GM18861 (cell line): ENCODE measurements around the gene BAIAP3.

Experiments
- ATAC-seq: cut with Tn5 transposase; IDR thresholded peaks from one replicate; pipeline ENCODE4 v1.9.1; 2021; ENCODE audit not compliant: unreplicated experiment

The BAIAP3 gene

DNA sequence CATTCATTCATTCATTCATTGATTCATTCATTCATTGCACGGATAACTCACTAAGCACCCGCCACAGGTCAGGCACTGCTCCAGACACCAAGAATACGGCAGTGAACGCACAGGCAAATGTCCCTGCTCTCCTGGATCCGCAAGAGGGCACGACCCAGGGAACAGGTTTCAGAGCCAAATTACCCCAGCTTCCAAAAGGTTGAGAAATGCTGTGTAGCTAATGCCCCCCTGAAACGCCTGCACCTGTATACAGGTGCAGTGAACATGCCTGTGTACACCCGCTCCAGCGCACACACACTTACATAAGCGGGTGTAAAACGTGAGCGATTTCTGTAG, 33.6 kb upstream of the BAIAP3 start:
- no peak for ATAC-seq

DNA sequence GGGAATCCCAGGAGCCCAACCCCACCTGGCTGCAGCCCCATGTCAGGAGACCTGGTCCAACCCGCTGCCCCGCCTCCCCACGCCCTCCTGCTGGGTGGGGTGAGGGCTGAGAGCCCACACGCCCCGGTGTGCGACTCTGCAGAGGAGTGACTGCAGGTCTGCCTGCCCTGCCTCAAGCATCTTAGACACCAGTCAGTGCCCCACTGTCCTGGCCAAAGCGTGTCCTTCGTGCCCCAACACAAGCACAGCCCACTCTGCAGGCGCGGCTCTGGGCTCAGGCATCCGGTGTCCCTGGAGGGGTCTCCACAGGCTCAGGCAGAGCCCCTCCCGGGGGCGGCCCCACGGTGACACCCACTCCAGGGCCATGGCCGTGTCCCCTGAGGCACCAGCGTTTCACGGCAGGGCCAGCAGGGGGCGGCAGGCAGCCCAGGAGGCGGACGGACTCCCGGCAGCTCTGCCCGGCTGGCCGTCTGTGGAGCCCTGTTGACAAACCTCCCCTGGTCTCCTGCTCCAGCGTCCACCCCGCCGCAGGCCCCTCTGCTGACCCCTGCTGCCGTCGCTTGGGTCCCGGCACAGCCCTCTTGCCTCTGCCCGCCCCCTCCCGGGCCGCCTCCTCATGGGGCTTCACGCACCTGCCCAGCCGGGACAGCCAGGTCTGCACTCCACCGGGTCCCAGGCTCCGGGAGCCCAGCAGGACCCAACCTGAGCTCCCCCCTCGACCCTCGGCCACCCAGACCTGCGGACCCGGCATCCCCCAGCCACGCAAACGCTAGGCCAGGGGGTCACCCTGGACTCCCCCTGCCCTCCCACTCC, 32.6 kb upstream of the BAIAP3 start:
- no peak for ATAC-seq

DNA sequence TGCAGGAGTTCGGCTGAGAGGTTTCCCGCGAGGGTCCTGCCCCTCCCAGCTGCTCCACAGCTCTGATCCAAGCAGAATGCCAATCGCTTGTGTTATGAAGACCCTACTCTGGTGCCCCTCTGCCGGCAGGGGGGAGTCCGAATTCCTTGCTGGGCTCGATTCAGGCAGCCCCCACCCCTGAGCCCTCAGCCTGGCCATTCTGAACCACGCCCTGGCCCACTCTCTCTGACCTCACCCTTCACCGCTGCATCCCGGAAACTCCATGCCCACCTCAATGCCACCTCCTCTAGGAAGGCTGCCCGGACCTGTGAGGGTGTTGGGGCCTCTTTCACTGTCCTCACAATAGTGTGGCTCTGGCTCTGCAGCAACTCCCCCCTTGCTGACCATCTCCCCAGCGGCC, 31.9 kb upstream of the BAIAP3 start:
- no peak for ATAC-seq

DNA sequence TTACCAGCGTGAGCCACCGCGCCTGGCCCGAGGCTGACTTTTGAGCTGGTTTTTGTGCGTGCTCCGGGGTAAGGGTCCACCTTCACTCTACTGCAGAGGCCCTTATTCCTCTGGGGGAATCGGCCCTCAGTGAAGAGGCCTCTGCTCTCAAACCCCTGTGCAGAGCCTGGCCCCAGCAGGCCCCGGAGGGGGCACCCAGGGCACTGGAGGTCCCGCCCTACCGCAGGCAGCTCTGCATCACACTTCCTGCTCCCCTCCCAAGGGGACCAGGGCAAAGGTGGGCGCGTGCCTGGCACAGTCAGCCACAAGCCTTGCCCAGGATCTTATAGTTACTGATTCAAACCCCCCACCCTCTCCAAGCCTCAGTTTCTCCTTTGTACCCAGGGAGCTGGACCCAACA, 27.6 kb upstream of the BAIAP3 start:
- no peak for ATAC-seq

DNA sequence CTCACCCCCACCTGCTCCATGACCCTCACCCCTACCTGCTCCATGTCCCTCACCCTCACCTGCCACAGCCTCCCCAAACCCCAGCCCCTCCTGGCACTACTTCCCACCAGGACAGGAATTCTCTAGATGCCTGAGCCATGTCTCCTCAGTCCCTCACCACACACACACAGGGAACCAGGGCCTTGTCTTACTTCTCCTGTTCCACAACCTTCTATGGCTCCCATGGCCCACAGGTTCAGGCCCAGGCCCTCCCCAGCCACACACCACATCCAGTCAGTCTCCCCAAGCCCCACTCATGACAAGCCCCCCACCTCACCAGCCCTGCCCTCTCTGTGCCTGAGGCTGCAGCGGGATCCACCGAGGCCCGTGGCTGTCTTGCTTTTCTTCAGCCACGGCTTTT, 27.1 kb upstream of the BAIAP3 start:
- ATAC-seq = no peak

DNA sequence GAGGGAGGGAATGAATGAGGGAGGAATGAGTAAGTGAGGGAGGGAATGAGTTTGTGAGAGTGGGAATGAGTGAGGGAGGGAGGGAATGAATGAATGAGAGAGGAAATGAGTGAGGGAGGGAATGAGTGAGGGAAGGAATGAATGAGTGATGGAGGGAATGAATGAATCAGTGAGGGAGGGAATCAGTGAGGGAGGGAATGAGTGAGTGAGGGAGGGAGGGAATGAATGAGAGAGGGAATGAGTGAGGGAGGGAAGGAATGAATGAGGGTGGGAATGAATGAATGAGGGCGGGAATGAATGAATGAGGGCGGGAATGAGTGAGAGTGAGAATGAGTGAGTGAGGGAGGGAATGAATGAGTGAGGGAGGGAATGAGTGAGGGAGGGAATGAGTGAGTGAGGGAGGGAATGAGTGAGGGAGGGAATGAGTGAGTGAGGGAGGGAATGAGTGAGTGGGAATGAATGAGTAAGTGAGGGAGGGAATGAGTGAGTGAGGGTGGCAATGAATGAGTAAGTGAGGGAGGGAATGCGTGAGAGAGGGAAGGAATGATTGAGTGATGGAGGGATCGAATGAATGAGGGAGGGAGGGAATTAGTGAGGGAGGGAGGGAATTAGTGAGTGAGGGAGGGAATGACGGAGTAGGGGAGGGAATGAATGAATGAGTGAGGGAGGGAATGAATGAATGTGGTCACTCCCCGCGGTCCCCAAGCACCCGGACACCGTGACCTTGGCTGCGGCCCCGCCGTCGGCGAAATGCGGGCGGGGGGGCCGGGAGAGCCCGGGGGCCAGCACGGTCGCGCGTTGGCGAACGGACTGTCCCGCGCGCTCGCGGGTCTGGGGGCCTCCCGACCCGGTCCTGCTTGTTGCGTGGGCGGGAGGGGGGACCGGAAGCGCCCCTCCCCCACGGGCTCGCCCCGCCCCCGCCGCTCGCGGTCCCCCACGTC, 25.1 kb upstream of the BAIAP3 start:
- peak; percentile 13 for ATAC-seq

DNA sequence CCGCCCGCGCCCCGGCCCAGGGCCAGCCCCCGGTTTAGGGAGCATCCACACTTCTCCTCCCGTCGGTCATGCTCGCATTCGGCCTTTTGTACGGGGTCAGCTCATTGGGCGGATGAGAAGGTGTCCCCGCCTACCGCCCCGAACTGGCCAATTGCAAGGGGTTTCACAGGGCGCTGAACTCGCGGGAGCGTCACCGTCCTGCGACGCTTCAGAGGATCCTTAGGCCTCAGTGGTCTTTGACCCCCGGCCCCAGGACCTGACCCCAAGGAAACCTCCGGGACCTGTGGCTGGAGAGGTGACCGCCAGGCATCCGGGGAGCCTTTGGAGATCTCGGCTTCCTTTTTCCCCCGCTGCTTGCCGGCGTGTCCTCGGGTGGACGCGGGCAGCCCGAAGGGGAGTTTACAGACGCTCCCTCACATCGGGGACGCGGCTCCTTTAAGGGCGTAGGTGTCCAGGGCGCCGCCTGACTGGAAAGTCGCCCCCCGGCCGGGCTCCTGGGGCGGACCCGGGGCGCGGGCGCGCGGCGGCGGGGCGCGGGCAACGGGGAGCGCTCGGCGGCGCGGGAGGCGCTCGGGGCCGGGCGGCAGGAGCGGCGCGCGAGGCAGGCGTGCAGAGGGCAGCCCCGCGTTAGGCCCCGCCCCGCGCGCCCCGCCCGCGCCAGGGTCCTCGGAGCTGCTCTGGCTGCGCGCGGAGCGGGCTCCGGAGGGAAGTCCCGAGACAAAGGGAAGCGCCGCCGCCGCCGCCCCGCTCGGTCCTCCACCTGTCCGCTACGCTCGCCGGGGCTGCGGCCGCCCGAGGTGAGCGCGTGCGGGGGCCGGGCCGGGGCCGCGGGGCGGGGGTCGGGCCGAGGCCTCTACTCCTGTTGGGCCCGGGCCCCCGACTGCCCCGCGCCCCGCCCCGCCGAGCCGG, 24.2 kb upstream of the BAIAP3 start, which contains the start of gene UBE2I:
UBE2I (plus strand) TSS at position 660 of the 909 bp plus-strand sequence. CDS start 4,395 bp downstream, outside the sequence.
- peak; percentile 47 for ATAC-seq

DNA sequence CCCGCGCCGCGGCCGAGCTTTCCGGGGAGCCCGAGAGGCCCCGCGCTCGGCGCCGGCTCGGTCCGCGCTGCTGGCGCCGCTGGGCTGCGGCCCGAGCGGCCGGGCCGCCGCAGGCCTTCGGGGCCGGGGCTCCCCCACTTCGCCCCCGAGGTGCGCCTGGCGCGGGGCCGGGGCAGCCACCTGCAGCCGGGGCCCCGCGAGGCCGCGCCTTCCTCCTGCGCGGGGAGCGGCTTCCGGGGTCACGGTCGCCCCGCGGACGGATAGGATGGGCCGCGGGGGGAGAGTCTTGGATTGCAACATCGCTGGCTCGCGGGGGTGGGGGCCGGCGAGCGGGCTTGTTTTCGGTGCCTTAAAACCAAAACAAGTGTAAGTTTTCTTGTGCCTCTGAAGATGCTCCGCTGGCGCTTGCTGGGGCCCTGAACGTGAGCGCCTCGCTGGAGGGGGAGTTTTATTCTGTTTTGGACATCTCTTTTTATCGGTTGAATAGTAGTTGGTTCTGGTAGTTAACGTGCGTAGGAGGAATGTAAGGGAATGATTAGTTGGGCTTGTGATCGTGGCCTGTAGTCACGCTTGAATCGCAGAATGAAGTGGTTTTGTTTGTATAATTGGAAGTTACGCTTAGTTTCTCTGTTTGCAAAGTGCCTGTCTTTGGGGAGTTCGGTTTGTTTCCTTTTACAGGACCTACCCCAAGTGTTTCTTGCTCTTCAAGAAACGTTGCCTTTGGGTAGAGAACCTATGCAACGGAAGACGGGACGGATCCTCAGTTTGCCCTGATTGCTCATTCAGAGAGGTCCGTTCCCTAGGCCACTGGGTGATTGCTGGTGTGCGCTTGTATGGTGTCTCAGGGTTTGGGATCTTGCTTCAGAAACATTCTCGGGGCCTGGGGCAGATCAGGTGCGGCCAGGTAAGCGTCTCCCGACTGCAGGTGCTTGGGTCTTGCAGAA, 23.3 kb upstream of the BAIAP3 start:
- ATAC-seq = peak; percentile 13

DNA sequence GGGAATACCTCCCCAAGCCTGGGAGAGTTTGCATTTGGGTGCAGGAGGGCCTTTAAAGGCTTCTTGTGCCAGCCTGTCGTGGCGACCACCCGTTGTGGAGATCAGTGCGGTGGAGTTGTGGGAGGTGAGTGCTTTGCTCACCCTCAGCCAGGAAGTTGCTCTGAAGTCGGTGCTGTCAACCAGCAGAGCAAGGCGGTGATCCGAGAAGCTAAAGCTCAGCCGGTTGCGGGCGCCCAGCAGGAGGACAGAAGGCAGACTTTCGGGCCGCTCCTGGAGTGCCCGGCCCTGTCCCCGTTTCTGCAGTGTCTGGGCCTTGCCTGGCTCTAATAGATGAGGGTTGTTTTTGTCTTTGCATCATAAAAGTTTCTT, 22.6 kb upstream of the BAIAP3 start:
- ATAC-seq = no peak

DNA sequence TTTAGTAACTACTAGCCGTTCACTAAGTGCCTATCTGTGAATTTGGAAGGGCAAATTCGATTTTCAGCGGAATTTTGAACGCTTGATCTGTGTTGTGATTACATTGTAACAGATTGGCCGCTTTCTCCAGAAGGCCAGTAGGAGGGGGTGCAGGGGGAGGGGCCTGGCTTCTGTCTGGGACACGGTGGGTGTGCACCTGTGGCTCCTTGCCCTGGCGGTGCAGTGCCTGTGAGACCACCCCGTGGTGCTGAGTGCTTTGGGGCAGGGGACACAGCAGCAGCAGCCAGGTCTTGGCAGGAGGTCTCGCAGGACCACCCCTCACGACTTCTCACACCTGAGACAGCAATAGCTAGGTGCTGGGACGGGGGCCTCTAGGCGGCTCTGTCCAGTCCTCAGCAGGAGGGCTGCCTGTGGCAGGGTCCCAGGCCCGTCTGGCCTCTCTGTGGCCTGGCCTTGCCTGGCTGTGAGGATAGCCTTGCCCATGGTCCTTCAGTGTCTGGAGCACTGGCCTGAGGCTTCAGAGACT, 22.2 kb upstream of the BAIAP3 start:
- no peak for ATAC-seq

DNA sequence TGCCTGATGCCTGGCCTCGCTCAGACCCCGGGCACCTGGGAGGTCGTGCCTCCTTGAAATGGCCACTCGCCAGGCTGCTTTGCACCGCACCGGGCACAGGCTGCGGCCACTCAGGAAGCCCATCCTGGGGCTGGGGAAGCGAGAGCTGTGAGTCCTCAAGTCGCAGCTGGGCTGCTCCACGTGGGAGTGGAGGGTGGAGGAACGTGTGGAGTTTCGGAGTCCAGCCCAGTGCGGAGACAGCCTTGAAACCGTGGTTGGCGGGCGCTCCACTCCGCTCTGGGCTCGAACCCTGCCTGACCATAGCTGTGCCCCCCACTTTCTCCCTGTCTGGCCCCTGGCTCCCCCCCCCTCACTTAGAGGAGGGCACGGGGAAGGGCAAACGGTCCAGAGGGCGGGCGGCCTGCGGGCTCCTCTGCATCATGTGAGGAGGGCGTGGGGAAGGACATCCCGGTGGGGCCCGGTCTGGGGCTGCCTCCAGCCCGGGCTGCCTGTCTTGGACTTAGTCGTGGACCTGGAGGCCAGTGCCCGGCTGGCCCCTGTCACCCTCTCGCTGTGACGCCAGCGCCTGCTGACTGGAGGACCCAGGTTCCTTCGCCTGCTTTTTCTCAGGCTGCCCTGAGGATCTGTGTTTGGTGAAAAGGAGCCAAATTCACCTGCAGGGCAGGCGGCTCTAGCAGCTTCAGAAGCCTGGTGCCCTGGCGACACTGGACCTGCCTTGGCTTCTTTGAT, 21.5 kb upstream of the BAIAP3 start:
- no peak for ATAC-seq

DNA sequence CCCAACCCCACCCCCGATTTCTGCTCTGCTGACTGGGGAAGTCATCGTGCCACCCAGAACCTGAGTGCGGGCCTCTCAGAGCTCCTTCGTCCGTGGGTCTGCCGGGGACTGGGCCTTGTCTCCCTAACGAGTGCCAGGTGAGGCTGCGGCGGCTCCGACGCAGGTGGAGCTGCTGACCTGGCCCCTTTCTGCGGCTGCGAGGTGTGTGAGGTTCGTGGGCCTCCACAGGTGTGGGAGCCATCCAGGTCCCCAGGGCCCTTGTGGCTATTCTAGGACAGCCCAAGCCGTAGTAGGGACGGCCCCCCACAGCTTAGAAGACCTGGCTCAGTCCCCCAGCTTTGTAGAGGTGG, 21.0 kb upstream of the BAIAP3 start:
- no peak for ATAC-seq

DNA sequence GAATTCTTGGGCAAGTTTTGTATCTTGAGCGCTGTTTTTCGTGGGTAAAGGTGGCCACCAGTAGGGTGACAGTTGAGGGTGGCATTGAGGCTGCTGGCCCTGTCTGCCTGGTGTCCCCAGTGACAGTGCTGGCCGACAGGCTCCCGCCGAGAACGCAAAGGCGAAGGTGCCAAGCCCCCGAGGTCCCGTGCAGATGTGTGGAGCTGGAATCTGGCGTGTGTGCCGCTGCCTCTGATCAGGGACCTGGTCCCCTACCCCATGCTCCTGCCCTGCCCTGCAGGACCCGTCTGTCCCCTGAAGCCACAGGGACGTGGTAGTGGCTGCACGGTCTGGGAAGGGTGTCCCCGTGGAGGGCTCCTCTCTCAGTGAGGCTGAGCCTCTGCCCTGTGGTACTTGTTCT, 20.5 kb upstream of the BAIAP3 start:
- no peak for ATAC-seq

DNA sequence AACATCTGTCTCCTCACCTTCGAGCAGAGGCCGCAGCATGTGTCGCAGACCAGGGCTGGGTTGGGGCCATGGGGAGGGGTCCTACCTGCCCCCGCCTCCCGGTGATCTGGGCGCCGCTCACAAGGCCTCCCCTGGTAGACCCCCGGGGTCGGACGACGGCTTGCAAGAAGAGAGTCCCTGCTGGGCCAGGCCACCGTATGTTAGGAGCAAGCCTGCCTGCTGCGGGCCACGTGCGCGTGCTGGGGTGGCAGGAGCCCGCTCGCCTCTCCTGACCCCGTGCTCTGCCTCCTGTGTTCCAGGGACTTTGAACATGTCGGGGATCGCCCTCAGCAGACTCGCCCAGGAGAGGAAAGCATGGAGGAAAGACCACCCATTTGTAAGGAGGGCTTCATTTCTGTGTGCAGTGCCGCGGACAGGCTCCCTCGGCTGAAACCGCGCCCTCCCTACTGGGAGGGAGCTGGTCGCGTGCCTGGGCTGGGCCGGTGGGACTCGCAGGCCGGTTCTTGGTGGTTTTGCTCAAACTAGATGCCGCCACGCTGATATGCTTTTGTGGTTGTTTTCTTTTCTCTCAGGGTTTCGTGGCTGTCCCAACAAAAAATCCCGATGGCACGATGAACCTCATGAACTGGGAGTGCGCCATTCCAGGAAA, 19.6 kb upstream of the BAIAP3 start:
- no peak for ATAC-seq

DNA sequence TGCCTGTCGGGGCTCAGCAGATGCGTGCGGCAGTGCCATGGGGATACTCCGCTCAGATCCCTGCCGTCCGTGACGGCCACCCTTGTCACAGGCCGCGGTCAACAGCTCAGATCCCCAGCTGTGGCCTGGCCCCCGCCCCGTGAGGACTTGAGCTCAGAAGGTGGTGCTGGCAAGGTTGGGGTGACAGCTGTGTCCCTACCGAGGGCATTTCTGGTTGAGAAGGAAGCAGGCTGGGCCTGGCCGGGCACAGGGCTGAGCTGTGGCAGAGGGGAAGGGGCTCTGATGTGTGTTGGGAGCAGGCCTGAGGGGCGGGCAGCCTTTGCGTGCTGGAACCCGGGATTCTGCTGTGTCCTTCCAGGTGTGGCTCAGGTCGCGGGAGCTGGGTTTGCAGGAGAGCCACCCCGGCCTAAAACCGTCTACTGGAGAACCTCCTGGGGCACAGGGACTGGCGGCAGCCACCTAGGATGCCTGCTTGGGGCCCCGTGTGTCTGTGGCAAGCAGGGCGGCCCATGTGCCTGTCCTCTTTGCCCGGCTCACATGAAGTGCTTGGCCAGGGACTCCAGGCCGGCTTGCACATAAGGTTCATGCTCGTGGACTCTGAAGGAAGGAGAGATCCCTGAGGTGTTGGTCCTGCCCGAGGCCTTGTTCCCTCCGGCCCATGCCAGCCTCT, 18.9 kb upstream of the BAIAP3 start:
- ATAC-seq = no peak

DNA sequence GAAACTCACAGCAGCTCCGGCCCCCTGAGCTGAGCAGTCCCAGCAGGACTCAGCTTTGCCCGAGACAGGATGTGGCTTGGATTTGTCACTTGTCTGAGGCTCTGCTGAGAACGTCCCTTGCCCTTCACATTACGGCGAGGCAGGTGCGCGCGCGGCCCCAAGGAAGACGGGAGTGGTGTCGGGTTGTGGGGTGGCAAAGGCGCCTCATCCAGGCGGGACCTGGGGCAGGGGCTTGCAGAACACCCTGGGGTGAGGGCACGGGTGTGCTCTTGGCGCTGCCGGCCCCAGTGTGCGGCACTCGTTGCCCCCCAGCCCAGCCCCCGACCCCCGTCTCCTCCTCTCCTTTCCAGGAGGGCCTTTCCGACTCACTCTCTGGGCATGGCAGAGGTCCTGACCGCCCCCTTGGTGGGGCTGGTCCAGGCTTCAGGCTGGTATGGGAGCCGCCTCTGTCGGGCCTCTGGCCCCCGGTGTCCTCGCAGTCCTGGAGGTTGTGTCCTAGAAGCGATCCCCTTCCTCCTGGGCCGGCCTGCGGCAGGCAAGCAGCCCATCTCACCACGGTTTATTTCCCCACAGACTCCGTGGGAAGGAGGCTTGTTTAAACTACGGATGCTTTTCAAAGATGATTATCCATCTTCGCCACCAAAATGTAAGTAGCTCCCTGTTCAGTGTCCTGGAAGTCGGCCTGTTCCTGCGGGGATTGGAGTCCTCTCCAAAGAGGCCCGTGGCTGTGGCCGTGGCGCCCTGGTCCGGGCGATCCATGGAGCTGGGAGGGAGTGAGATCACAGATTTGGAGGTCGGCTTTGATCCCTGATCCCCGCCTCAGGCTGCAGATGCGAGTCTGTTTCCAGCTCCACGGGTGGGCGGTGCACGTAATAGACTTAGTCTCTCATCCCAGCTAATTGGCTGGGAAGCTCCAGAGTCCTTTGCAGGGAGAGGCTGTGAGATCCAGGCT, 18.1 kb upstream of the BAIAP3 start:
- no peak for ATAC-seq

DNA sequence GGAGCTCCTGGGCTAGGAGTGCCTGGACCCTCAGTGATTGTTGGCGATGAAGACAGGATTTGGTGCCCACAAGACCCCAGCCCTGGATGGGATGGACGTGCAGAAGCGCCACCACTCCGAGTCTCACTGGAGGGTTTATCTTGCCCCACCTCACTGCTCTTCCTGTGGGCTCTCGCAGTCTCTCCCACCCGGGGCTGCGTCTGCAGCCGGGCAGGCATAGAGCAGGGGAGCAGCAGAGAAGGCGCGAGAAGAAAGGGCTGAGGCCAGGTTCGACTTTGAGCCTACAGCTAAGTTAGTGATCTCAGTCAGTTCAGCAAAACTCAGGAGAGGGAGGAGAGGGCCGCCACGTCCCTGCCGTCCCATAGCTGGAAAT, 17.4 kb upstream of the BAIAP3 start:
- ATAC-seq = no peak
